ENCODE results near the gene CACNA1A.

Gene CACNA1A

GRCh38 chr19:13350072-13350471, 156.2 kb downstream of the CACNA1A start:
- H3K23ac ChIP-seq (ENCODE audit: low read length in 2 of 2) = no peak overlapping the region
- H3K4ac ChIP-seq (ENCODE audit: low read depth in 1 of 2, low read length in 2 of 2) = no peak overlapping the region
- no peak overlapping the region for H2AFZ ChIP-seq (ENCODE audit: low read depth, low read length)
- peaks cover 0 to 39% of the 10 kb centered on the region in 2 experiments for H3K36me3 ChIP-seq (ENCODE audit: control insufficient read depth in 1 of 2, insufficient read depth in 2 of 2, low read depth in 1 of 2, low read length in 2 of 2)
- H4K91ac ChIP-seq (ENCODE audit: low read length) = no peak overlapping the region
- H3K27me3 ChIP-seq (ENCODE audit: control insufficient read depth in 1 of 2, insufficient read depth in 1 of 2, low read length in 2 of 2) = no peaks in the 10 kb centered on the region
- no peak overlapping the region for H3K27ac ChIP-seq (ENCODE audit: low read length, poor library complexity, severe bottlenecking)
- no peak overlapping the region for H4K8ac ChIP-seq (ENCODE audit: low read length)
- H3K9me3 ChIP-seq (ENCODE audit: control insufficient read depth, low read length) = peaks cover 11% of the 10 kb centered on the region
- no peak overlapping the region for H2BK12ac ChIP-seq (ENCODE audit: low read length in 2 of 2)
- no peak overlapping the region for H3K4me2 ChIP-seq (ENCODE audit: low read length, poor library complexity, severe bottlenecking)
- H2BK5ac ChIP-seq (ENCODE audit: low read depth, low read length, poor library complexity, severe bottlenecking) = no peak overlapping the region
- no peak overlapping the region for H2AK5ac ChIP-seq (ENCODE audit: low read length, severe bottlenecking)
- H3K4me1 ChIP-seq (ENCODE audit: control insufficient read depth, insufficient read depth, low read depth, low read length) = no peaks in the 10 kb centered on the region
- no peak overlapping the region for H3K4me3 ChIP-seq (ENCODE audit: insufficient read depth in 1 of 2, low read depth in 1 of 2, low read length in 2 of 2)
- DNase-seq = no peak
- H2BK15ac ChIP-seq (ENCODE audit: low read depth, poor library complexity, severe bottlenecking) = no peak overlapping the region
- WGBS = 87% methylated on average over 3 of the region's 4 CpGs
- H3K14ac ChIP-seq (ENCODE audit: low read length in 2 of 2) = no peak overlapping the region
- no peaks in the 10 kb centered on the region for H3K79me1 ChIP-seq (replicated peaks; ENCODE audit: low read length, poor library complexity, severe bottlenecking)
- no peak overlapping the region for H3K9ac ChIP-seq (ENCODE audit: low read length)
- H2BK120ac ChIP-seq (ENCODE audit: low read depth, low read length) = no peak overlapping the region
- H3K18ac ChIP-seq (ENCODE audit: low read depth in 1 of 2, low read length in 2 of 2) = no peak overlapping the region

- H3K4me1 ChIP-seq (ENCODE audit: control insufficient read depth, insufficient read depth, low read depth, low read length) = no peaks in the 10 kb centered on the region
- no peak overlapping the region for H3K23ac ChIP-seq (ENCODE audit: low read length in 2 of 2)
- no peaks in the 10 kb centered on the region for H3K27me3 ChIP-seq (ENCODE audit: control insufficient read depth in 1 of 2, insufficient read depth in 1 of 2, low read length in 2 of 2)
- H2BK12ac ChIP-seq (ENCODE audit: low read length in 2 of 2) = no peak overlapping the region
- no peak overlapping the region for H3K4me3 ChIP-seq (ENCODE audit: insufficient read depth in 1 of 2, low read depth in 1 of 2, low read length in 2 of 2)
- H4K91ac ChIP-seq (ENCODE audit: low read length) = no peak overlapping the region
- no peak overlapping the region for H3K14ac ChIP-seq (ENCODE audit: low read length in 2 of 2)
- peaks cover 0 to 29% of the 10 kb centered on the region in 2 experiments for H3K36me3 ChIP-seq (ENCODE audit: control insufficient read depth in 1 of 2, insufficient read depth in 2 of 2, low read depth in 1 of 2, low read length in 2 of 2)
- no peak overlapping the region for H2BK120ac ChIP-seq (ENCODE audit: low read depth, low read length)
- H4K8ac ChIP-seq (ENCODE audit: low read length) = no peak overlapping the region
- H2BK5ac ChIP-seq (ENCODE audit: low read depth, low read length, poor library complexity, severe bottlenecking) = no peak overlapping the region
- no peak overlapping the region for H2AK5ac ChIP-seq (ENCODE audit: low read length, severe bottlenecking)
- no peak overlapping the region for H3K4ac ChIP-seq (ENCODE audit: low read depth in 1 of 2, low read length in 2 of 2)
- peaks cover 11% of the 10 kb centered on the region for H3K9me3 ChIP-seq (ENCODE audit: control insufficient read depth, low read length)
- DNase-seq = no peak
- H2AFZ ChIP-seq (ENCODE audit: low read depth, low read length) = no peak overlapping the region
- no peak overlapping the region for H3K4me2 ChIP-seq (ENCODE audit: low read length, poor library complexity, severe bottlenecking)
- 87% methylated on average over 11 of the region's 12 CpGs for WGBS
- no peak overlapping the region for H3K9ac ChIP-seq (ENCODE audit: low read length)
- no peak overlapping the region for H3K18ac ChIP-seq (ENCODE audit: low read depth in 1 of 2, low read length in 2 of 2)
- H2BK15ac ChIP-seq (ENCODE audit: low read depth, poor library complexity, severe bottlenecking) = no peak overlapping the region
- no peak overlapping the region for H3K27ac ChIP-seq (ENCODE audit: low read length, poor library complexity, severe bottlenecking)
- H3K79me1 ChIP-seq (replicated peaks; ENCODE audit: low read length, poor library complexity, severe bottlenecking) = no peaks in the 10 kb centered on the region
Observed at GRCh38 chr19:13347367-13347766, 158.9 kb downstream of the CACNA1A start.

GRCh38 chr19:13343514-13343913, 162.8 kb downstream of the CACNA1A start:
- Histone ChIP-seq H2BK120ac (ENCODE audit: low read depth, low read length) (no peak overlapping the region), H3K27me3 (ENCODE audit: control insufficient read depth in 1 of 2, insufficient read depth in 1 of 2, low read length in 2 of 2) (no peaks in the 10 kb centered on the region), H3K4me2 (ENCODE audit: low read length, poor library complexity, severe bottlenecking) (no peak overlapping the region), H2BK12ac (ENCODE audit: low read length in 2 of 2) (no peak overlapping the region), H4K8ac (ENCODE audit: low read length) (no peak overlapping the region), H3K4me1 (ENCODE audit: control insufficient read depth, insufficient read depth, low read depth, low read length) (no peaks in the 10 kb centered on the region), H3K36me3 (ENCODE audit: control insufficient read depth in 1 of 2, insufficient read depth in 2 of 2, low read depth in 1 of 2, low read length in 2 of 2) (peaks cover 0 to 4% of the 10 kb centered on the region in 2 experiments), H3K14ac (ENCODE audit: low read length in 2 of 2) (no peak overlapping the region), H3K9me3 (ENCODE audit: control insufficient read depth, low read length) (no peaks in the 10 kb centered on the region), H3K4me3 (ENCODE audit: insufficient read depth in 1 of 2, low read depth in 1 of 2, low read length in 2 of 2) (no peak overlapping the region), H2AK5ac (ENCODE audit: low read length, severe bottlenecking) (no peak overlapping the region), H2AFZ (ENCODE audit: low read depth, low read length) (no peak overlapping the region), H3K79me1 (replicated peaks; ENCODE audit: low read length, poor library complexity, severe bottlenecking) (no peaks in the 10 kb centered on the region), H3K4ac (ENCODE audit: low read depth in 1 of 2, low read length in 2 of 2) (no peak overlapping the region), H3K9ac (ENCODE audit: low read length) (no peak overlapping the region), H2BK5ac (ENCODE audit: low read depth, low read length, poor library complexity, severe bottlenecking) (no peak overlapping the region), H3K23ac (ENCODE audit: low read length in 2 of 2) (no peak overlapping the region), H3K18ac (ENCODE audit: low read depth in 1 of 2, low read length in 2 of 2) (no peak overlapping the region), H4K91ac (ENCODE audit: low read length) (no peak overlapping the region), H2BK15ac (ENCODE audit: low read depth, poor library complexity, severe bottlenecking) (no peak overlapping the region), H3K27ac (ENCODE audit: low read length, poor library complexity, severe bottlenecking) (no peak overlapping the region)
- no peak for DNase-seq
- 100% methylated on average over 1 of the region's 2 CpGs for WGBS

DNA sequence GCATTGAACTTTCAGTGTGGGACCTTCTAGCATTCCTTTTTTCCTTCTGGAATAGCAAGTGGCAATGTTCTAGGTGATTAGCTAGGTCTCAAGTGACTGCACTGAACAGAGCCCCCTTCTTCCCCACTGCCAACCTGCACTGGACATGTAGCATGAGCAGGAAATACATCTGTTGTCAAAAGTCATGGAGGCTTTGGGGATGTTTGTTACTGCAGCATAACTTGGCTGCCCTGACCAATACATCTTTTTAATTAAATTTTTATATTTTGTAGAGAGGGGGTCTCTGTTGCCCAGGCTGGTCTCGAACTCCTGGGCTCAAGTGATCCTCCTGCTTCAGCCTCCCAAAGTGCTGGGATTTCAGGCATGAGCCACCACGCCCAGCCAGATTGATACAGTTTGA, 163.6 kb downstream of the CACNA1A start:
- no CpG with 5 or more reads among the region's 2 CpGs for WGBS

More for the DNA sequence above, 163.6 kb downstream of the CACNA1A start:
- peaks cover under 1% of the 10 kb centered on the region for H3K9me3 ChIP-seq (ENCODE audit: control insufficient read depth, low read length)
- peaks cover 0 to 4% of the 10 kb centered on the region in 2 experiments for H3K36me3 ChIP-seq (ENCODE audit: control insufficient read depth in 1 of 2, insufficient read depth in 2 of 2, low read depth in 1 of 2, low read length in 2 of 2)
- no peaks in the 10 kb centered on the region for H3K4me1 ChIP-seq (ENCODE audit: control insufficient read depth, insufficient read depth, low read depth, low read length)
- H3K4me3 ChIP-seq (ENCODE audit: insufficient read depth in 1 of 2, low read depth in 1 of 2, low read length in 2 of 2) = no peak overlapping the region
- H3K27me3 ChIP-seq (ENCODE audit: control insufficient read depth in 1 of 2, insufficient read depth in 1 of 2, low read length in 2 of 2) = no peaks in the 10 kb centered on the region
- no peak overlapping the region for H4K8ac ChIP-seq (ENCODE audit: low read length)
- H3K27ac ChIP-seq (ENCODE audit: low read length, poor library complexity, severe bottlenecking) = no peak overlapping the region
- H3K4ac ChIP-seq (ENCODE audit: low read depth in 1 of 2, low read length in 2 of 2) = no peak overlapping the region
- no peak overlapping the region for H3K9ac ChIP-seq (ENCODE audit: low read length)
- no peak overlapping the region for H3K18ac ChIP-seq (ENCODE audit: low read depth in 1 of 2, low read length in 2 of 2)
- H2AFZ ChIP-seq (ENCODE audit: low read depth, low read length) = no peak overlapping the region
- H3K23ac ChIP-seq (ENCODE audit: low read length in 2 of 2) = no peak overlapping the region
- H2BK12ac ChIP-seq (ENCODE audit: low read length in 2 of 2) = no peak overlapping the region
- DNase-seq = no peak
- H3K4me2 ChIP-seq (ENCODE audit: low read length, poor library complexity, severe bottlenecking) = no peak overlapping the region
- no peak overlapping the region for H2BK120ac ChIP-seq (ENCODE audit: low read depth, low read length)
- no peaks in the 10 kb centered on the region for H3K79me1 ChIP-seq (replicated peaks; ENCODE audit: low read length, poor library complexity, severe bottlenecking)
- no peak overlapping the region for H2AK5ac ChIP-seq (ENCODE audit: low read length, severe bottlenecking)
- no peak overlapping the region for H4K91ac ChIP-seq (ENCODE audit: low read length)
- H2BK5ac ChIP-seq (ENCODE audit: low read depth, low read length, poor library complexity, severe bottlenecking) = no peak overlapping the region
- H3K14ac ChIP-seq (ENCODE audit: low read length in 2 of 2) = no peak overlapping the region
- H2BK15ac ChIP-seq (ENCODE audit: low read depth, poor library complexity, severe bottlenecking) = no peak overlapping the region

All from mesenchymal stem cell (in vitro differentiated cells and primary cell).